ENCODE measurements around the gene TAS2R41.

Gene TAS2R41

DNA sequence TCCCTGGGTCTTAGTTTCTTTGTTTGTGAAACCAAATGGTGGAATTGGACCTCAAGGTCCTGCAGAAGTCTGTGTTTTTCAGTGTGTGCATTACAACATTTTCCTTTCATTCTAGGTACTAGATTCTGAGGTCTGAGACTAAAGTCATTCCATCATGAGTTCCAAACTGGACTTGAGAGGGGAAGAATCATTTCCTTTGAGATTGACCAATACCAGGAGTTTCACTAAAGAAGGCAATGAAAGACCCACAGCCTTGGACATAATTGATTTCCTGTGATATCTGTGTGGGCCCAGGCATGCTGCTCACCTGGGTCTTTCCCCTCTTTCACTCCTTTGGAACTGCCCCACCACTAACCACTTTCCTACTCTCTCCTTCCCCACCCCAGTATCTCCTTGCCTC, 18.2 kb downstream of the TAS2R41 start:
- DNase-seq, result no peak

GRCh38 chr7:143496263-143496662, 18.6 kb downstream of the TAS2R41 start:
- DNase-seq, result no peak

DNA sequence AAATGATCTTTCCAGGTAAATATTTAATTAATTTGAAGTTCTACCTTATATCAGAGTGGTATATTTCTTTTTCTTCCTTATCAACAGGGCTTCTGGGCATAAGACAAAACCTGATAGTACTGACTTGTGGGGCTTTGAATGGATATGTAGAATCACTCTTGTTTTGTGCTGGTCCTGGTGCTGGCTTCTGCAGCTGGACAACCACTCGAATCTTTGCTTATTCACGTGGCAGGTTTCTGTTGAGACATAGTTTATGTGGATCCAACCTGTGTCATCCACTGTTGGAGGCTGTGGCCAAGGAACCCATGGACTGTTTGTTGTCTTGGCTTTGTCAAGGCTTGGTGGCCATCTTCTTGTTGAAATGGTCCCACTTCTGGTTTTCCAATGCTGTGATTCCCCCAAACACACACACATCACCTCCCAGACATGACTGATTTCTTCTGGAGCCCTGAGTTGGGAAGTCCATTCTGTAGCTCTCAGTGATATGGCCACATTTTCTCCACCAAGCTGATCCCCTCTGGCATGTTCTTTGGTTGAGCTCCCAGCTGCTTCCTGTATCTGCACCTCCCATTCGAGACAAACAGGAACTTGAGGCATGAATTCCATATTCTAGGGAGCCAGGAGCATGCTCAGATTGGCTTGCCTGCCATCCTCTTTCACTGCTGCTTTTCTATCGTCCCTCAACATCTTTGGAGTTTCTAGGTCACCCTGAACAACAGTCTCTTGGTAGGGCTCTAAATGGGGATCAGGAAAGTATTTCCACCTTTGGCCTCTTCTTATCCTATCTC, 19.5 kb downstream of the TAS2R41 start:
- no peak for DNase-seq

DNA sequence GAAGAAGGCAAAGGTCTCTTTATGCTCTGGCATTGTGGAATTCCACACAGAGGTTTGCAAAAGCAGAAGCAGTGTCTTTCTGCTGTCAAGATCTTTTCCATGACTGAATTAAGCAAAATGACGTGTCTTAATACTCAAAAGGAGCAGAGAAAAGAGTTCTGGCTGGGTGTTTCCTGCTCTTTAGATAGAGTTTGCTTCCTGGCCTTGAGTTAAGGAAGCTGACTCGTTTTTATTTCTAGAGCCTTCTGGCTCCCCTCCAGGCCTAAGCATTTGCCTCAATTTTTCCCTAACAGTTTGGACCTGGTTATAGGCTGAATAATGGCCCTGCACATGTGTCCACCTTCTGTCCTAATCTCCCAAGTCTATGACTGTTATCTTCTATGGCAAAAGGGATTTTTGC, 21.6 kb downstream of the TAS2R41 start:
- DNase-seq, result no peak

GRCh38 chr7:143499743-143500348, 22.2 kb downstream of the TAS2R41 start:
- DNase-seq, result no peak

GRCh38 chr7:143503261-143503660, 25.6 kb downstream of the TAS2R41 start:
- DNase-seq, result no peak

DNA sequence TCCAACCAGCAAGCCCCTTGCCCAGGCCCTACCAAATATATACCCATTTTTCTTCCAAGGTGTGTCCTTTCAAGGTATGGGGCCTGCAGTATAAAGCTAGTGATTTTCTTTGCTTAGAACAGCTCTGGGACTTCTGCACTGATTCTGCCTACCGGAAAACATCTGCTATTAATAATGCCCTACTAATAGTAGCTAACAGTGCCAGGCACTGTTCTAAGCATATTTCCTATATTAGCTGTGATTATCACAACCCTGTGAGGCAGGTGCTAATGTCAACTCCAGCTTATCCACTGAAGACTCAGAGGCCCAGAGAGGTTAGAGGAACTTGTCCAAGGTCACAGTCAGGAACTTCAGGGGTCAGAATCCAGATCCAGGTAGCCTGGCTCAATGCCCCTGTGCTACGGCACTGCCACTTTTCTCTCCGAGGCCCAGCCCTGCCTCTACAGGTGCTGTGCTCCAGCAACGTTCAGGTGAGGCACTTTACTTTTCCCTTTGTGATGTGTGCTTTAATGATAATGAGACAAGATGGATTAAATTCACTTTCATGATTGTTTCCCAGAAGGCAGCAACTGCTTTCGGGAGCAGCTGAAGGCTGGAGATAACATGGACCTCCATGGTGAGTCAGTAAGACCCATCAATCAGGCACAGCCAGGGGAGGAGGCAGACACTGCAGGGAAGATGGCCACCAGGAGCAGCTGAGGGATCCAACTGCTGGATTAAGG, 26.7 kb downstream of the TAS2R41 start:
- no peak for DNase-seq

DNA sequence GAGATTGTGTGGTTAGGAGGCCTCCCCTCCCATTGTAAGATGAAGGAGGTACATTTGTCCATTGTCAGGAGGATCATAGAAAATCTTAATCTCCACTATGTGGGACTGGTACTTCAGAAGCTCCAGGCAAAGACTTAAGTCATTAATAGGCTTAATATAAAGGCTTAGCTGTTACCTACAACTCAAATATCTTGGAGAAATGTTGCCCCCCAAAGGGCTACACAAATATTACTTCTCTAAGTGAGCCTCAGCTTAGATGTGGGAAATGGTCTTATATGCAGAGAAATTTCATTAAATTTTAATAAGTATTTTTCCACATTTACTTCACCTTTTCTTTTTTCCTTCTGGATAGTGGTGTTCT, 27.2 kb downstream of the TAS2R41 start:
- no peak for DNase-seq

DNA sequence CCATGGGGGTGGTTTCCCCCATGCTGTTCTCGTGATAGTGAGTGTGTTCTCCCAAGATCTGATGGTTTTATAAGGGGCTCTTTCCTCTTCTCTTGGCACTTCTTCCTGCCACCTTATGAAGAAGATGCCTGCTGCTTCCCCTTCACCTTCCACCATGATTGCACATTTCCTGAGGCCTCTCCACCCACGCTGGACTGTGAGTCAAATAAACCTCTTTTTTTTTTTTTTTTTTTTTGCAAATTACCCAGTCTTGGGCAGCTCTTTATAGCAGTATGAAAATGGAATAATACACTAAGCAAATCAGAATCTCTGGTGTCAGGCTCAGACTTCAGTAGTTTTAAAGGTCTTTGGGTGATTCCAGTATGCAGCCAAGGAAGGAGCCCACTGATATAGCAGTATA, 28.2 kb downstream of the TAS2R41 start:
- DNase-seq, result no peak

DNA sequence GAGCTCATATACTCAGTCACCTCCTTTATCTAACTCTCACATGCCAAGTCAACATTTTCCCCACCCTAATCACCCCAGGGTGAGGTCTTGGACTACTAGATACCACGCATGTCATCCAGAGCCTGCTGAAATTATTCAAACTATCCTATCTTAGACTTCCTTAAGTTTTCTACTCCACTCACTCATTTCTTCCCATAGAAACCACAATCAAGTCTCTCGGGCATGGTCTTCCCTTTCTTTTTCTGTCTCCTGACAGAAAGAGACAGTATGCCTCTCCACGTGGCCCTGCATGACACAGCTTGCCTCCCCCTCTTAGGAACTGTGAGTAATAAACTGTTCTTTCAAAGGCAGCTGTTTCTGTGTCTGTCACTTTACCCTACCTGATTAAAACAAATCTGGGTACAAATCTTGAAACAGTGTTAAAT, 29.4 kb downstream of the TAS2R41 start:
- no peak for DNase-seq

DNA sequence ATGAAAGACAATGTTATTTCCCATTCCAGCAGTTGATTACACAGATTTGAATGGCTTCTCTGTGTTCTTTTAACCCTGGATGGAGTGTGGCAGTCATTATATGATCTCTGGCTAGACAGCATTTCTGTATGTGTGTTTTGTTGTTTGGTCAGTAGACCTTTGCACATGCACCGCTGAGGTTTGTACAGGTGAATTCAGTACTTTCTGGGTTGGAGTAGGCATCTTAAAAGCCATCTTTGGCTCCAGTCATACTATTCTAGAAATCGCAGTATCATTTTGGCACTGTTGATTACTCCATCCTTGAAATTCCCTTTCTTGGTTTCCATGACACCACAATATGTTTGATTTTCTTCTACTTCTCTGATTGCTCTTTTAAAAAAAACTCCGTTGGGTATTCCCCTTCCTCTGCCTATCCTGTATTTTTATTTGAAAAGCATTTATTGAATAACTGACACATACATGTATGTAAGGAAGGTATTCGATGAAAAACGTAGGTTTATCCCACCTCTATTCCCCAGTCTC, 29.9 kb downstream of the TAS2R41 start:
- DNase-seq, result no peak

GRCh38 chr7:143510854-143511592, 33.4 kb downstream of the TAS2R41 start:
- no peak for DNase-seq

GRCh38 chr7:143511593-143512047, 33.9 kb downstream of the TAS2R41 start:
- no peak for DNase-seq

DNA sequence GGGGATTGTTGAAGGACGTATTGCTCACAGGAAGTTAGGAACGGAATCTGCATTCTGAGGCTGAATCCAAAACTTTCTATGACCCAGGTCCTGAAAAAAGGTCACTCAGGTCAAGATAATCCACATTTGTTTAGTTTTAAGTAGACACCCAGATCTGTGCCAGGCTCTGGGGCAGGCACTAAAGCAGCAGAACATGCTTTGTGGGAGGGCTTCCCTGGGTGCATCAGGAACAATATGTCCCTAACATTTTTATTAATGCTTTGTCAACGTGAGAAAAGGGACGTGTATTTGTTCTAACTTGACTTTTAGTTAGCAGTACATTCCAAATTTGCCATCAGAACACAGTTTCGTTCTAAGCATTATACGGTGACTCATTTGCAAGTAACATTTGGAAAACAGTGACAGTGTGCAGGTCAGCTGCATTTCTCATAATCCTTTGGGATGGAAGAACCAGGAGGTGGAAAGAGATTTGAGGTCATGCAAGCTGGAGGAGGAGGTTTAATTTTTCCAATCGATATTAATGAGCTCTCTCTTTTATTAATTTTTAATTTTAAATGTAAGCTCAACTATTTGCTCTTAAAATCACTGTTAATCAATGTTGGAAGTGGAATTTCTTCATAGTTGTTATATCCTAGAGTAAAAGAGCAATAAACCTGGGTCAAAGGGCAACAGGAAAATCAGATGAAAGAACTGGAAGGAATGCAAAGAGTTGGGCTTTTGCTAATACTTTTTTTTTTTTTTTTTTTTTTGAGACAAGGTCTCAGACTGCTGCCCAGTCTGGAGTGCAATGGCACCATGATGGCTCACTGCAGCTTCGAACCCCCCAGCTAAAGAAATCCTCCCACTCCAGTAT, 35.0 kb downstream of the TAS2R41 start:
- no peak for DNase-seq

DNA sequence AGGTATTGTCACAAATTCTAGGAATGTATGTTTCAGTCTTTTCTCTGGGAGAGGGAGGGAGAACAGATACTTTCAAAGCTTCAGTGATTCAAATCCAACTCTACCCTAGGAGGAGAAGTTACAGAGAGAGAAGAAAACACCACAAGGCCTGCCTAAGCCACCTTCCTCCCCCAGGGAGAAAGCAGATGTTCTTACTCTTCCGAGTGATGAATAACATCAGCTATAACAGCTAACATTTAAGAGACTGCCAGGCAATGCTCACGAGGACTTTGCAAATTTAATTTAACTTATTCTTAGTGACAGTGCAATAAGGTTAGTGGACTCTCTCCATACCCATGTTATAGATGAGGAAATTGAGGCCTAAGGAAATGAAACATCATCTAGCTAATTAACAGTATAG, 36.8 kb downstream of the TAS2R41 start:
- DNase-seq, result no peak

GRCh38 chr7:143514995-143515735, 37.5 kb downstream of the TAS2R41 start:
- no peak for DNase-seq

GRCh38 chr7:143516981-143517380, 39.3 kb downstream of the TAS2R41 start:
- DNase-seq, result no peak

DNA sequence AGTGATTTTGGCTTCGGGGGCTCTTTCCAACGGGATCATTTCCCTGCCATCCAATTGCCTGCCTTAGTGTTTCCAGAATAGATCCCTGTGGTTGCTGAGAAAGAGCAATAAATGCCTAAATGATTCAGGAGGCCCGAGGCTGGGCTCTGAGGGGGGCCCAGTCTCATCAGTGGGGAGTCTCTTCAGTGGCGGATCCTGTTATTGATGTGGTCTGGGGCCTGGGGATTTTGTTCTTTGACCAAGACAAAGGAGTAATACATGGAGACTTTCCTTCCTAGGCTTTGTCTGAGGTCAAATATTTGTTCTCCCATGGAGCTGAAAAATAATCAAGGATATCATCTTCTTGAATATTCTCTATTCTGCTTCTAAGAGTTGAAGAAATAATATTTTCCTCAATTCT, 40.8 kb downstream of the TAS2R41 start:
- no peak for DNase-seq

GRCh38 chr7:143518941-143519340, 41.3 kb downstream of the TAS2R41 start:
- DNase-seq, result no peak

GRCh38 chr7:143519411-143520131, 41.9 kb downstream of the TAS2R41 start:
- DNase-seq, result no peak

Measured in NCI-H1436 (cell line).